ENCODE results near the gene RAP1GAP.

The RAP1GAP gene

DNA sequence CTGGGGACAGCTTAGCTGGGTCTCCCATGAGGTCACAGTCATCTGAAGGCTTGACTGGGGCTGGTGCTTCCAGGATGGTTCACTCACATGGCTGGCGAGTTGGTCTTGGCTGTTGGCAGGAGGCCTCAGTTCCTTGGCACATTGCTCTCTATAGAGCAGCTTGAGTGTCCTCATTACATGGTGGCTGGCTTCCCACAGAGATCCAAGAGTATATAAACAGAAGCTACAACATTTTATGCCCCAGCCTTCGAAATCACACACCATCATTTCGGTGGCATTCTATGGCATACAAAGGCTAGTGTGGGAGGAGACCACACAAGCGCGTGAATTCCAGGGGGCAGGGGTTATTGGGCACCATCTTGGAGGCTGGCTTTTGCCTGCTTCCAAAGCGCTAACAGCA lies 96.9 kb downstream of the RAP1GAP start:
- no peak for TF ChIP-seq CTCF (IDR thresholded peaks at IDR 0.05; ENCODE audit: low read depth, low read length, missing control alignments)
- H3K4me3 ChIP-seq (replicated peaks; ENCODE audit: low read depth, low read length), result no peak overlapping the region
- no peak for DNase-seq (ENCODE audit: extremely low read depth, low read depth)

GRCh38 chr1:21570885-21571284 lies 98.3 kb downstream of the RAP1GAP start:
- TF ChIP-seq CTCF (IDR thresholded peaks at IDR 0.05; ENCODE audit: low read depth, low read length, missing control alignments), result no peak
- DNase-seq (ENCODE audit: extremely low read depth, low read depth), result no peak

GRCh38 chr1:21570528-21570875 lies 98.7 kb downstream of the RAP1GAP start:
- no peak for DNase-seq (ENCODE audit: extremely low read depth, low read depth)
- no peak overlapping the region for H3K4me3 ChIP-seq (replicated peaks; ENCODE audit: low read depth, low read length)
- TF ChIP-seq CTCF (IDR thresholded peaks at IDR 0.05; ENCODE audit: low read depth, low read length, missing control alignments), result no peak

More at GRCh38 chr1:21570885-21571284, 98.3 kb downstream of the RAP1GAP start:
- H3K4me3 ChIP-seq (replicated peaks; ENCODE audit: low read depth, low read length), result no peak overlapping the region

GRCh38 chr1:21569820-21570527 lies 99.2 kb downstream of the RAP1GAP start:
- no peak for TF ChIP-seq CTCF (IDR thresholded peaks at IDR 0.05; ENCODE audit: low read depth, low read length, missing control alignments)
- no peak for DNase-seq (ENCODE audit: extremely low read depth, low read depth)
- H3K4me3 ChIP-seq (replicated peaks; ENCODE audit: low read depth, low read length), result no peak overlapping the region

DNA sequence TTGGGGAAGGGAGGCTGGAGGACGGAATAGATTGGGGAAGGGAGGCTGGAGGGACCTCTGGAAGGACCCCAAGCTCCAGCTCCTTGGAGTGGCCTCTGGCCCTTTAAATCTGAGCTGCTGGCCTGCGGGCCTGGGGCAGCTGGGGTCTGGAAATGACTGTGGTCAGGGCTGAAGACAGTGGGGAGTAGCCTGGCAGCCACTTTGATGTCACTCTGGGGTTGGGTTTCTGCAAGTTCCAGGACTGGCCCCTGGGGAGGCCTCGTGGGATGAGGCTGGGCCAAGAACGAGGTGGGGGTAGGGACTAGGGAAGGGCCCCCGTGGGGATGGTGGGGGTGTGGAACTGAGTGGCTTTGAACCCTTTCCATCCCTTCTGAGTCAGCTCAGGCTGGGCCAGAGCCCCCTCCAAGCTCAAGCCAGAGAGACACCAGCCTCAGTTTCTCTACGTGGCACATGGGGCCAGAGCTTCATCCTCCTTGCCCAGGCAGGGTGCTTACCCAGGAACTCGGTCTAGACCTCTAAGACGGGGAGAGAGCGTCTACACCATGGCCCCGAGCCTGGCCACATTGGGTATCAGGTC lies 100.3 kb downstream of the RAP1GAP start:
- no peak for DNase-seq (ENCODE audit: extremely low read depth, low read depth)
- H3K4me3 ChIP-seq (replicated peaks; ENCODE audit: low read depth, low read length), result no peak overlapping the region
- TF ChIP-seq CTCF (IDR thresholded peaks at IDR 0.05; ENCODE audit: low read depth, low read length, missing control alignments), result no peak

DNA sequence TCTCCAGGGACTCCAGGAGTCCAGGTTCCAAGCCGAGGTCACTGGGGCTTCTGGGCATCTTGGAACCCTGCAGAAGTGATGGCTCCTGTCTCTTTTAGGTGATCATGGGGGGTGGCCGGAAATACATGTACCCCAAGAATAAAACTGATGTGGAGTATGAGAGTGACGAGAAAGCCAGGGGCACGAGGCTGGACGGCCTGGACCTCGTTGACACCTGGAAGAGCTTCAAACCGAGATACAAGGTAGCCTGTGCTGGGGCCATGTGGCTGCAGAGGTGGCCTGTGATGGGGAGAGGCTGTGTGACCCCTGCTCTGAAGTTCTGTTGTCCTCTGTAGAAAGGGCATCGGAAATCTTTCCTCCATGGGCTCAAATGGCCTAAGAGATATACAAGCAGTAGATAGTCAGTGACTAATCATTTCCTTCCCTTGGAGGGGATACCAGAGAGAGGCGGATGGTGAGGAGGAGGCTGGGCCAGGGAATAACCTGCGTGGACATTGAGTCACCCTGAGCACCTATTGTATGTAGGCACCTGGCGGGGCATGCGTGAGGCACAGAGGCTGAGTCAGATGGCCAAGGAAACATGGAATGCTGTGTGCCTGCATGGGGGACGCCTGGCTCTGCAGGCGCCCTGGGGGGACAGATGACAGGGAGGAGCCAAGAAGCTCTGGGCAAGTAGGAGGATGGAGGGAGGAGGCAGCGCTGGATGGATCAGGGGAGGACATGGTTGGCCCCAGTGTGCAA lies 101.0 kb downstream of the RAP1GAP start:
- no peak for DNase-seq (ENCODE audit: extremely low read depth, low read depth)
- H3K4me3 ChIP-seq (replicated peaks; ENCODE audit: low read depth, low read length), result no peak overlapping the region
- no peak for TF ChIP-seq CTCF (IDR thresholded peaks at IDR 0.05; ENCODE audit: low read depth, low read length, missing control alignments)

Data from HFF-Myc (cell line).